ENCODE measurements around the gene RASL10B.
"Not testable (repeated sequence)": the region's sequence is repeated elsewhere in the genome, so short reads cannot be mapped to it uniquely, and the experiment has no call there.

The RASL10B gene, protein sequence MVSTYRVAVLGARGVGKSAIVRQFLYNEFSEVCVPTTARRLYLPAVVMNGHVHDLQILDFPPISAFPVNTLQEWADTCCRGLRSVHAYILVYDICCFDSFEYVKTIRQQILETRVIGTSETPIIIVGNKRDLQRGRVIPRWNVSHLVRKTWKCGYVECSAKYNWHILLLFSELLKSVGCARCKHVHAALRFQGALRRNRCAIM

GRCh38 chr17:35731239-35731916, at the start of gene RASL10B:
Gene RASL10B (plus strand): TSS chr17:35731639. CDS start chr17:35735185, 3,546 bp downstream.
- DNase-seq = peak; percentile 32

DNA sequence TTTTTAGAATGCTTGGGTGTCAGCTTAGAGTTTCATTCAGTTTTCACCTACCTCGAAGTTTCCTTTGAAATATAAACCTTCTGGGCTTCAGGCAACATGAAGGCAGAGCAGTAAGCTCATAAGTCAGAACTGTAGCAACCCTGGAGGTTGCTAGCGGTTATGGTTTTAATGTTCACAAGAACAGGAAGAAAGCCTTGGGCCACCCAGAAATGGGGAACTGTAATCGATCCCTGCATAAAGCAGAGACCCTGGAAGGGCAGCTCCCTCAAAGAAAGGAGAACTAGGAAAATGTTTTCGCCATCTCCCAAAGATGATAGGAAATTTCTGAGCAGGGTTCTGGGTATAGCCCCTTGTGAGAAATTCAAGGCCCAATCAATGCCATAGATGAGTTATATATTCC, 47.8 kb upstream of the RASL10B start:
- no peak for DNase-seq

GRCh38 chr17:35684055-35684802, 47.2 kb upstream of the RASL10B start:
- DNase-seq = peak; percentile 13

- DNase-seq = no peak
Observed at GRCh38 chr17:35692512-35693210, 38.8 kb upstream of the RASL10B start.

GRCh38 chr17:35693662-35694061, 37.8 kb upstream of the RASL10B start:
- DNase-seq = no peak

- no peak for DNase-seq
Observed at GRCh38 chr17:35694906-35695305, 36.5 kb upstream of the RASL10B start.

GRCh38 chr17:35695613-35696012, 35.8 kb upstream of the RASL10B start:
- DNase-seq = no peak

DNA sequence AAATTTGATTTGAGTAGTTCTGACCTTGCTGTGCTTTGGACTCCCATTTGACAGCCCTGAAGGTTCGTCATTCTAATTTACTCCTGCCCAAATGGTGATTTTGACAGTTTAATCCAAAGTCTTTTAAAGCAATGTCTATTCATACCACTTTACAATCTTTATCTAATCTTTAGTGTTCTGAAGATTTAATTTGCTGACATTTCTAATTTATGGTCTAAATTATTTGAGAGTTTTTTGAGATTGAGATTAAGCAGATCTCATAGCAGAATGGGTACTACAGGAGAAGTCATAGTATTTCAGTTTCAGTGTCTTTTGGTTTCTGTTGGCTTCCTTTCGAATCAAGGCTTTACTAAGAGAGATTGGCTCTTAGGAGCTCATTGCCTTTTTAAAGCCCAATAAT, 32.6 kb upstream of the RASL10B start:
- DNase-seq = no peak

DNA sequence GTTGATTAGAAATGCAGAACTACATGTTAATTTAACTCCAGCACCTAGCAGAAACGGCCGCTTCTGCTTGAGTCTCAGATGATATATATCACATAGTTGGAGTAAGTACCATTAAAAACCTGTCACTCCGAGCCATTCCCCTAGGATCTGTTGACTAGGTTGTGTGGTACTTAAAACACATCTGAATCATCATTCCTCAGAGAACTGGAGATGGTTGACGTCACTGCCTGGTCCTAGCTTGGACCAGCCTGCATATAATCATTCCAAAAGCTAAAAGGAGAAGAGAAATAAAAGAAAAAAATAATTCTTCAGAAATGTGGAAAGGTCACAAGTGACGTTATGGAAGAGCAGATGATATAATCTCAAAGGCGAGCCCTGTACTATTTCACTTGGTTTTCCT, 31.3 kb upstream of the RASL10B start:
- no peak for DNase-seq

GRCh38 chr17:35701491-35701890, 29.9 kb upstream of the RASL10B start:
- no peak for DNase-seq

DNA sequence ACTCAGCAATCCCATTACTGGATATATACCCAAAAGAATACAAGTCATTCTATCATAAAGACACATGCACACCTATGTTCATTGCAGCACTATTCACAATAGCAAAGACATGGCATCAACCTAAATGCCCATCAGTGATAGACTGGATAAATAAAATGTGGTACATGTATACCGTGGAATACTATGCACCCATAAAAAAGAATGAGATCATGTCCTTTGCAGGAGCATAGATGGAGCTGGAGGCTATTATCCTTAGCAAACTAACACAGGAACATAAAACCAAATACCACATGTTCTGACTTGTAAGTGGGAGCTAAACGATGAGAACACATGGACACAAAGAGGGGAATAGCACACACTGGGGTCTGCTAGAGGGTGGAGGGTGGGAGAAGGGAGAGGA, 28.1 kb upstream of the RASL10B start:
- not testable (repeated sequence) for DNase-seq

DNA sequence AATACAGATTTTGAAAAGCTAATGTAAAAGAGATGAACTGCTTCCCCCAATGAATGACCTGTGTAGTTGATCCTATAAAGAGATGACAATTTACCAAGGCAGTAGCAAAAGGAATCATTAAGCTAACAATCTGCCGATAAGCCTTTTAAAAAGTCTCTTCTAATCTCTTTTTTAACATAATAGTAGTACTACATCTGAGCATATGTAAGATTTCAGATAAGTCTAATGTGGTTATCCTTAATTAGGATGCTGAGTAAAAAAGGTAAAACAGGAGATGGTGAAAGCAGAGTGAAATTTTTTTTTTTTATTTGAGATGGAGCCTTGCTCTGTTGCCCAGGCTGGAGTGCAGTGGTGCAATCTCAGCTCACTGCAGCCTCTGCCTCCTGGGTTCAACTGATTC, 26.2 kb upstream of the RASL10B start:
- DNase-seq = no peak

DNA sequence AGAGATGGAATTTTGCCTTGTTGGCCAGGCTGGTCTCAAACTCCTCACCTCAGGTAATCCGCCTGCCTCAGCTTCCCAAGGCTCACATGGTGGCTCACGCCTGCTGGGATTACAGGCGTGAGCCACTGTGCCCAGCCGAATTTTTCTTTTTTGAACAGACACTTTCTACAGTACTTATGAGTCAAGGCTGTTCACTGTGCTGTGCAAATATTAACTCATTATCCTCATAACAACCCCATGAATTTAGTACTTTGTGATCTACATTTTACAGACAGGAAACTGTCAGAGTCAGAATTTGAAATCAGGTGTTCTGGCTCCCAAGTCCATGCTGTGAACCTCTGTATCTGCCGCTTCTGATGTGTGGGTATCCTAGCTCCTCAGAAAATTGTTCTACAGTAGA, 25.7 kb upstream of the RASL10B start:
- DNase-seq = no peak

- DNase-seq = no peak
Observed at GRCh38 chr17:35708149-35708548, 23.3 kb upstream of the RASL10B start.

- DNase-seq = no peak
Observed at GRCh38 chr17:35708951-35709350, 22.5 kb upstream of the RASL10B start.

DNA sequence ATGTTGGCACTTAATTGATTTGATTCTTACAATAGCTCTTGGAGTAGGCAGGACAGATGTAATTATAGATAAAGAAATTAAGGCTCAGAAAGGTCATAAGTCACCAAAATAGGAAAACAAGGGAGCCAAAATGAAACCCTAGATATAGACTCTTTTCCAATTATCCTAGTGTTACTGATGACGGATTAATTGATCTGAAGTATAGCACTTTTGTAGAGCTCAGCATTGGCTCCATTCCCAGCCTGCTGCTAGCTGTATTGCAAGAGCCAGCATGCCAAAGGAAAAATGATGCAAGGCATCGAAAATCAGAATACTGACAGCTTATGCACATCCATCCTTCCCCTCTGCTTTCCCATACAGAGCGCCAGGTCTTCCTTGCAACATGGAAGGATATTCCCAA, 21.6 kb upstream of the RASL10B start:
- DNase-seq = no peak

- no peak for DNase-seq
Observed at GRCh38 chr17:35710950-35711349, 20.5 kb upstream of the RASL10B start.

DNA sequence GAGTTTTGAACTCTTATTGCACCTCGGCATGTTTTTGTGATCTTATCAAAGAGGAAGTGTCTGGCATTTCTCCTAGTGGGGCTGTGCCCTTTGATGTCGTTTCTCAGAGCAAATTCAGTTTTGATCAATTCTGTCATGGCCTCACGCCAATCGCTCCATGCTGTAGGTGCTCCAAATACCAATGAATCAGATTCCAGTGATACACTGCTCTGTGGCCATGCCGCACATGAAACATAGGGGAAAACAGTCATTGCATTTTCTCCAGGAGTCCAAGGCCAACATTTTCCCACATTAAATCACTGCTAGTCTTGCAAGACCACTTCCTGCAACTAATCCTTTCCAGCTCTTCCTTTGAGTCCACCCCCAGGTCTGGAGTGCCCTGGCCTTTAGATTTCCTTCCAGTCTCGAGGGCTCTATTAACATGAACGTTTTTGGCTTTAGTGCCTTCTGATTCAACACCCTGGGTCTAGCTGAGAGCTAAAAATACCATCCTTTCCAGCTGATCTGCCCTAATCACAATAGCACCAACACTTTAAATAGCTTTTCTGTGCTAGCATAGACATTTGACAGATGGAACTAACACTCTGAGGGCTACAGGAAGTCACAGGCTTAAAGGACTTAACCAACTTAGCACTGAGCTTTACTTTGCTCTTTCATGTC, 18.2 kb upstream of the RASL10B start:
- peak; percentile 68 for DNase-seq

GRCh38 chr17:35714988-35715387, 16.5 kb upstream of the RASL10B start:
- DNase-seq = no peak

- no peak for DNase-seq
Observed at GRCh38 chr17:35715416-35715815, 16.0 kb upstream of the RASL10B start.

DNA sequence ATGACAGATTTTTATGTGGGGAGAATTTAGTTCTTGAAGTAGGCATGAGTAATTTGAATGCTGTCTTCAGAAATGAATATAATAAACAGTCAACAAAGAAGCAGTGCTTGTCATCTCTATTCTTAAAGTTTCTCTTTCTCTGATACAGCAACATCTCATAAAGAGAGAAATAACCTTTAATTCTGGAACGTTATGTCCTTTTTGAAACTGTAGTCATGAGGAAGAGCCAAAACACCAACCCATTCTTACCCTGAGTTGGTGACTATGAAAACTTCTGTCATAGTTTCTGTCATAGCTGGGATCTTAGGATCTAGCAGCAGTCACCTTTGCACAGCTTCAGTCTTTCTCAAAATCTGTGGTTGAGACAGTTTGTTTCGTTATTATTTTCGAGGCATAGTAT, 15.3 kb upstream of the RASL10B start:
- no peak for DNase-seq

GRCh38 chr17:35716897-35717465, 14.5 kb upstream of the RASL10B start:
- no peak for DNase-seq

DNA sequence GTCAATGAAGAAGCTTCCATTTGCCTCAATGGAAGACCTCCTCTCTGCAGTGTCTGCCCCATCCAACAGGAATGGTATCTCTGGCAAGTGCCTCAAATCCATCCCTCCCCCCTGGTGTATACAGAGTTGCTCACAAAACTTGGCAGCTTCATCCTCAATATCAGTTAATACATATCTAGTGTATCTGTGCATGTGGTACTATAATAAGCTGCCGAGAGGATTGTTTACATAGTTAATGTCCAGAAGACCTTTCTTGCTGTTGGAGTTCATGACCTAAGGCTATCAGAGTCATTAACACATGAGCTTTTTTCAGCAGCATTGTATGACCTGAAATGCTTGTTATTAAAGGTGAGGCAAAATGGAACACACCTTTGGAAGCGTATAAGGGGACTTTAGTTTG, 14.0 kb upstream of the RASL10B start:
- DNase-seq = no peak
